Measurements from ENCODE around the gene ZIK1. TPM values are rescaled to one million over a fixed set of nuclear protein-coding genes. Genes with fewer than 3 reads are reported as not detected.

ZIK1 gene
- total and polyA plus RNA-seq, 2 donors (not counting 3 experiments of a cell fraction or from before 2014, with no cell fraction given), result 0.79 to 2.4 TPM

GRCh38 chr19:57587529-57587928, 3.6 kb downstream of the ZIK1 start:
- H3K4me1 ChIP-seq (ENCODE audit: control insufficient read depth, extremely low read depth, insufficient read depth, low read length), result no peaks in the 10 kb centered on the region
- DNase-seq (ENCODE audit: low read depth, low spot score) (no peak), FAIRE-seq (no peak)
- dilution Hi-C loops (cut with MboI; ENCODE audit: extremely low pct_ligation_motif_present, low sequenced_read_pairs) (no loop called here), intact Hi-C loops (cut with micrococcal nuclease) (no loop called here)
- no TSS peak for BruUV-seq (replicated peaks)
- no peak overlapping the region for H3K27ac ChIP-seq (ENCODE audit: insufficient read depth, low read depth, low read length)
- no peak for TF ChIP-seq POLR2AphosphoS5 (IDR thresholded peaks at IDR 0.05; ENCODE audit: insufficient read depth, low read depth, low read length)
- no peak for TF ChIP-seq POLR2A (IDR thresholded peaks at IDR 0.05; ENCODE audit: low read depth, low read length)
- TF ChIP-seq MAX (IDR thresholded peaks at IDR 0.05; ENCODE audit: insufficient read depth, insufficient read length), result no peak
- no peak for TF ChIP-seq MYC (IDR thresholded peaks at IDR 0.05; ENCODE audit: low read depth, low read length)
- TF ChIP-seq FOS (IDR thresholded peaks at IDR 0.05; ENCODE audit: borderline replicate concordance, insufficient read depth, low read length), result no peak
- TF ChIP-seq EZH2 (IDR thresholded peaks at IDR 0.05; ENCODE audit: borderline replicate concordance, low read depth, low read length, severe bottlenecking), result no peak
- no peak for TF ChIP-seq GATA2 (IDR thresholded peaks at IDR 0.05; ENCODE audit: insufficient read depth, insufficient read length, low read depth, low read length)
- no peak for TF ChIP-seq JUN (IDR thresholded peaks at IDR 0.05; ENCODE audit: borderline replicate concordance, insufficient read depth, insufficient read length, low read depth)
- no peak for TF ChIP-seq CTCF (IDR thresholded peaks at IDR 0.05; ENCODE audit: extremely low read depth in 1 of 2, insufficient read depth in 1 of 2, low read depth in 1 of 2, low read length in 2 of 2)
- H3K9me1 ChIP-seq (replicated peaks; ENCODE audit: control insufficient read depth, extremely low read depth, insufficient read depth, low read length), result no peaks in the 10 kb centered on the region
- H4K20me1 ChIP-seq (replicated peaks; ENCODE audit: control insufficient read depth, extremely low read depth, insufficient read depth, low read length), result no peaks in the 10 kb centered on the region
- H3K79me2 ChIP-seq (ENCODE audit: control insufficient read depth, insufficient read depth, low read length), result no peaks in the 10 kb centered on the region
- ChIA-PET POLR2A (no interaction called here), CTCF (no interaction called here)
- H2AFZ ChIP-seq (ENCODE audit: low read depth, low read length), result no peak overlapping the region
- no peak overlapping the region for H3K4me3 ChIP-seq (replicated peaks in 1 of 3; ENCODE audit: insufficient read depth in 1 of 3, low read depth in 1 of 3, low read length in 3 of 3)
- H3K9me3 ChIP-seq (replicated peaks; ENCODE audit: control insufficient read depth, insufficient read depth, low read length), result peaks cover 4% of the 10 kb centered on the region
- no peaks in the 10 kb centered on the region for H3K36me3 ChIP-seq (ENCODE audit: control insufficient read depth in 2 of 2, extremely low read depth in 1 of 2, insufficient read depth in 2 of 2, low read length in 2 of 2)
- H3K27me3 ChIP-seq (ENCODE audit: control insufficient read depth in 2 of 2, insufficient read depth in 2 of 2, low read length in 2 of 2), result no peaks in the 10 kb centered on the region
- no peak overlapping the region for H3K4me2 ChIP-seq (ENCODE audit: insufficient read depth, low read length)
- H3K9ac ChIP-seq (replicated peaks; ENCODE audit: extremely low read depth, insufficient read depth, low read length), result no peak overlapping the region
